Adrenal gland (tissue), 12 donors: ENCODE results near the gene HBB. TPM values are rescaled to one million over a fixed set of nuclear protein-coding genes. Genes with fewer than 3 reads are reported as not detected.

Experiments used
- DNase-seq, 7 donors: peaks; one replicate each; pipeline ENCODE4 v3.0.0-alpha.2; 2019 to 2020
- H3K27ac ChIP-seq, 5 donors: fragments of 200-600 bp; sonication (generic) in 4 of 5; 1 replicate in 3 of 5; 2 replicates in 2 of 5; pipeline versions ENCODE4 v1.5.1 to v1.8.0; 2016 to 2020; ENCODE audit warnings: mild to moderate bottlenecking in 1 of 5
- H3K27me3 ChIP-seq: fragments of 200-600 bp; 2 replicates; pipeline ENCODE4 v1.8.0; 2021
- H3K36me3 ChIP-seq, 2 donors: fragments of 200-600 bp; replicated peaks in 1 of 2; 1 replicate in 1 of 2; 2 replicates in 1 of 2; pipeline versions ENCODE4 v1.5.1 to v1.8.0; 2018 to 2022
- H3K4me1 ChIP-seq, 2 donors: fragments of 200-600 bp; replicated peaks in 1 of 2; 1 replicate in 1 of 2; 2 replicates in 1 of 2; pipeline versions ENCODE4 v1.5.1 to v1.8.0; 2018 to 2021
- H3K4me3 ChIP-seq, 4 donors: fragments of 200-600 bp; sonication (generic) in 3 of 4; one replicate each; pipeline ENCODE4 v1.5.1; 2016 to 2018
- H3K9me3 ChIP-seq, 3 donors: fragments of 200-600 bp; sonication (generic) in 1 of 3; replicated peaks in 1 of 3; 1 replicate in 2 of 3; 2 replicates in 1 of 3; pipeline versions ENCODE4 v1.5.1 to v1.8.0; 2016 to 2021
- CTCF ChIP-seq, 6 experiments: fragments of 450-650 bp in 4 of 6; fragments of 200-600 bp in 2 of 6; sonication (generic) in 1 of 6; IDR thresholded peaks; 1 replicate in 5 of 6; 2 replicates in 1 of 6; pipeline versions ENCODE4 v1.5.1 to v1.8.0; 2016 to 2021; ENCODE audit warnings: antibody characterized with exemption in 6 of 6, mild to moderate bottlenecking in 2 of 6, moderate library complexity in 1 of 6
- POLR2A ChIP-seq, 2 donors: fragments of 450-650 bp; IDR thresholded peaks; one replicate each; pipeline ENCODE4 v1.6.1; 2017; ENCODE audit warnings: antibody characterized with exemption in 2 of 2, mild to moderate bottlenecking in 2 of 2, moderate library complexity in 1 of 2
- WGBS, 4 donors: extraction: QIAGEN DNeasy Blood & Tissue Kit in 2 of 4; methylation state at CpG; one replicate each; pipeline versions ENCODE4 v1.1.5 to v1.1.7; 2013 to 2017; 5-methylcytosine and 5-hydroxymethylcytosine counted together
- intact Hi-C, 2 donors: fragments of 100-400 bp; cut with DNase I; formaldehyde crosslinking; loops; one replicate each; pipeline versions ENCODE4 v1.14.1 to v1.15.0; 2022 to 2023
- polyA plus RNA-seq, 3 donors: library from polyadenylated mRNA; stranded (reverse); fragments of 200-250 nt in 2 of 3; fragments of 350-450 nt in 1 of 3; fragmentation: Illumina TruSeq in 1 of 3; extraction: RNeasy Lipid Tissue Mini Kit (QIAGEN cat#74804) in 1 of 3; gene quantifications; one replicate each; pipeline ENCODE4 v1.2.3, GENCODE V29; 2013 to 2014
- total RNA-seq, 9 donors: library from RNA; depleted of rRNA in 4 of 9; stranded (reverse); fragments of >200 nt in 4 of 9; fragments of 120-200 nt in 1 of 9; fragmentation: NEBNext Ultra II Directional in 1 of 9; extraction: Animal tissue kit (Norgen Biotek cat#: 25700) in 1 of 9; gene quantifications; one replicate each; pipeline versions ENCODE4 v1.1.0 to v1.2.4, GENCODE V29; 2013 to 2023
- donor health status: healthy with polysubstance abuse.
- donor health status: Bipolar disorder and iron deficiency.
- donor health status: DM: yes; HTN: yes; CAD: no.
- donor health status: DM: no; HTN: no; CAD: no.
- donor health status: DM: no; HTN: no; CAD: no.
- donor health status: DM: yes; HTN: yes; CAD: no.

HBB gene
- total and polyA plus RNA-seq, 12 donors, result 1.1 to 794 (median 10.3) TPM

- intact Hi-C loops, result no loop called here
These were observed 5.3 kb upstream of the HBB start for GRCh38 chr11:5232176-5232575.

GRCh38 chr11:5231111-5231510 is 4.2 kb upstream of the HBB start:
- no peak overlapping the region for H3K27ac ChIP-seq
- no peak for DNase-seq
- no peaks in the 10 kb centered on the region for H3K27me3 ChIP-seq
- TF ChIP-seq POLR2A (IDR thresholded peaks at IDR 0.05) (no peak), CTCF (IDR thresholded peaks at IDR 0.05) (no peak)
- H3K36me3 ChIP-seq, result no peaks in the 10 kb centered on the region
- intact Hi-C loops, result no loop called here
- WGBS, 4 donors, result 80 to 86% (median 82%) methylated on average over 2 of the region's 2 CpGs
- no peaks in the 10 kb centered on the region for H3K4me1 ChIP-seq
- H3K9me3 ChIP-seq, result no peaks in the 10 kb centered on the region
- no peak overlapping the region for H3K4me3 ChIP-seq

More at GRCh38 chr11:5232176-5232575, 5.3 kb upstream of the HBB start:
- H3K27me3 ChIP-seq, result no peaks in the 10 kb centered on the region
- no peaks in the 10 kb centered on the region for H3K4me1 ChIP-seq
- no peak for DNase-seq
- no peak for TF ChIP-seq POLR2A (IDR thresholded peaks at IDR 0.05)
- TF ChIP-seq CTCF (IDR thresholded peaks at IDR 0.05), result no peak
- H3K9me3 ChIP-seq, result no peaks in the 10 kb centered on the region
- 55 to 58% (median 57%) methylated on average over 3 of the region's 3 CpGs for WGBS, 4 donors
- H3K36me3 ChIP-seq, result no peaks in the 10 kb centered on the region
- no peak overlapping the region for H3K4me3 ChIP-seq
- H3K27ac ChIP-seq, result no peak overlapping the region

GRCh38 chr11:5230266-5230665 is 3.4 kb upstream of the HBB start:
- Histone ChIP-seq H3K27me3 (no peaks in the 10 kb centered on the region), H3K4me3 (no peak overlapping the region), H3K36me3 (no peaks in the 10 kb centered on the region), H3K4me1 (no peaks in the 10 kb centered on the region), H3K27ac (no peak overlapping the region), H3K9me3 (no peaks in the 10 kb centered on the region)
- 79 to 91% (median 87%) methylated on average over 1 of the region's 1 CpG for WGBS, 4 donors
- intact Hi-C loops, result no loop called here
- DNase-seq, result no peak
- TF ChIP-seq POLR2A (IDR thresholded peaks at IDR 0.05) (no peak), CTCF (IDR thresholded peaks at IDR 0.05) (no peak)

- no peak for TF ChIP-seq CTCF (IDR thresholded peaks at IDR 0.05)
- no peak for TF ChIP-seq POLR2A (IDR thresholded peaks at IDR 0.05)
- Histone ChIP-seq H3K9me3 (no peaks in the 10 kb centered on the region), H3K36me3 (no peaks in the 10 kb centered on the region), H3K27ac (no peak overlapping the region), H3K4me1 (no peaks in the 10 kb centered on the region), H3K4me3 (no peak overlapping the region), H3K27me3 (no peaks in the 10 kb centered on the region)
- 75 to 86% (median 80%) methylated on average over 2 of the region's 2 CpGs for WGBS, 4 donors
- no peak for DNase-seq
- intact Hi-C loops, result no loop called here
These were observed 2.9 kb upstream of the HBB start for GRCh38 chr11:5229796-5230195.
